H9 (cell line): Measurements from ENCODE around the gene PRKAG2. TPM values are rescaled to one million over a fixed set of nuclear protein-coding genes. Genes with fewer than 3 reads are reported as not detected.

Source experiments
- DNase-seq: peaks from one replicate; pipeline ENCODE4 v3.0.0-alpha.2; 2017
- H2AFZ ChIP-seq: one replicate; pipeline ENCODE4 v1.6.1; 2013; ENCODE audit warnings: mild to moderate bottlenecking, low read length, control low read depth, moderate library complexity
- H2AK5ac ChIP-seq: 2 replicates; pipeline ENCODE4 v1.6.1; 2013; ENCODE audit warnings: low read length, control low read depth, mixed read lengths; ENCODE audit not compliant: insufficient read length
- H2BK120ac ChIP-seq: one replicate; pipeline ENCODE4 v1.6.1; 2013; ENCODE audit warnings: low read depth, mild to moderate bottlenecking, low read length, control low read depth, inconsistent platforms; ENCODE audit not compliant: poor library complexity, severe bottlenecking
- H2BK12ac ChIP-seq: 2 replicates; pipeline ENCODE4 v1.6.1; 2013; ENCODE audit warnings: low read length, control low read depth, mixed read lengths, low read depth; ENCODE audit not compliant: insufficient read length
- H2BK15ac ChIP-seq: 2 replicates; pipeline ENCODE4 v1.6.1; 2013; ENCODE audit warnings: low read depth, low read length, control low read depth
- H2BK20ac ChIP-seq: one replicate; pipeline ENCODE4 v1.6.1; 2013; ENCODE audit warnings: low read depth, mild to moderate bottlenecking, low read length, control low read depth, inconsistent platforms; ENCODE audit not compliant: poor library complexity, severe bottlenecking
- H2BK5ac ChIP-seq: 2 replicates; pipeline ENCODE4 v1.6.1; 2013; ENCODE audit warnings: low read length, control low read depth, mixed read lengths; ENCODE audit not compliant: insufficient read length
- H3K14ac ChIP-seq: 2 replicates; pipeline ENCODE4 v1.6.1; 2013; ENCODE audit warnings: low read length, control low read depth; ENCODE audit not compliant: insufficient read depth
- H3K18ac ChIP-seq: 2 replicates; pipeline ENCODE4 v1.6.1; 2013; ENCODE audit warnings: low read depth, mild to moderate bottlenecking, mixed read lengths, low read length, control low read depth; ENCODE audit not compliant: insufficient read length
- H3K23ac ChIP-seq: 2 replicates; pipeline ENCODE4 v1.6.1; 2013; ENCODE audit warnings: low read length, control low read depth, mixed read lengths, low read depth; ENCODE audit not compliant: insufficient read length
- H3K23me2 ChIP-seq: 2 replicates; pipeline ENCODE4 v1.6.1; 2013; ENCODE audit warnings: low read depth, mild to moderate bottlenecking, mixed read lengths, low read length, control low read depth; ENCODE audit not compliant: insufficient read length, poor library complexity, severe bottlenecking
- H3K27ac ChIP-seq: 2 replicates; pipeline ENCODE4 v1.5.1; 2013; ENCODE audit warnings: low read length, control low read depth, mixed read lengths, low read depth; ENCODE audit not compliant: insufficient read length
- H3K27me3 ChIP-seq: 2 replicates; pipeline ENCODE4 v1.6.1; 2013; ENCODE audit warnings: low read length, control low read depth, inconsistent platforms; ENCODE audit not compliant: insufficient read depth
- H3K4ac ChIP-seq: 2 replicates; pipeline ENCODE4 v1.6.1; 2013; ENCODE audit warnings: low read depth, mild to moderate bottlenecking, control low read depth, inconsistent platforms, low read length, moderate library complexity
- H3K4me1 ChIP-seq: 2 replicates; pipeline ENCODE4 v1.6.1; 2013; ENCODE audit warnings: low read length, control low read depth, inconsistent platforms; ENCODE audit not compliant: insufficient read depth
- H3K4me2 ChIP-seq: 2 replicates; pipeline ENCODE4 v1.6.1; 2013; ENCODE audit warnings: low read length, control low read depth, mixed read lengths; ENCODE audit not compliant: insufficient read length, insufficient read depth
- H3K56ac ChIP-seq: 2 replicates; pipeline ENCODE4 v1.6.1; 2013; ENCODE audit warnings: low read depth, mild to moderate bottlenecking, mixed read lengths, low read length, control low read depth; ENCODE audit not compliant: insufficient read length
- H3K79me1 ChIP-seq: 2 replicates; pipeline ENCODE4 v1.6.1; 2013; ENCODE audit warnings: low read depth, mild to moderate bottlenecking, moderate library complexity, low read length, control low read depth, inconsistent platforms; ENCODE audit not compliant: insufficient read depth, poor library complexity, severe bottlenecking
- H3K79me2 ChIP-seq: 2 replicates; pipeline ENCODE4 v1.6.1; 2013; ENCODE audit warnings: low read length, control low read depth, inconsistent platforms; ENCODE audit not compliant: insufficient read depth
- H3K9ac ChIP-seq: 2 replicates; pipeline ENCODE4 v1.6.1; 2013; ENCODE audit warnings: low read length, control low read depth, mixed read lengths; ENCODE audit not compliant: insufficient read length; ENCODE audit errors: extremely low read depth
- H3K9me3 ChIP-seq: one replicate; pipeline ENCODE4 v1.6.1; 2013; ENCODE audit warnings: low read depth, low read length, inconsistent platforms; ENCODE audit not compliant: control insufficient read depth
- H3T11ph ChIP-seq: one replicate; pipeline ENCODE4 v1.6.1; 2013; ENCODE audit warnings: mild to moderate bottlenecking, low read length, control low read depth, inconsistent platforms
- H4K20me1 ChIP-seq: one replicate; pipeline ENCODE4 v1.6.1; 2013; ENCODE audit not compliant: control insufficient read depth, insufficient read length, insufficient read depth
- H4K5ac ChIP-seq: 2 replicates; pipeline ENCODE4 v1.6.1; 2013; ENCODE audit warnings: low read depth, mild to moderate bottlenecking, mixed read lengths, low read length, control low read depth; ENCODE audit not compliant: insufficient read length
- H4K8ac ChIP-seq: replicated peaks from 2 replicates; pipeline ENCODE4 v1.6.1; 2013; ENCODE audit warnings: low read length, control low read depth, mixed read lengths, low read depth; ENCODE audit not compliant: insufficient read length
- H4K91ac ChIP-seq: 2 replicates; pipeline ENCODE4 v1.6.1; 2013; ENCODE audit warnings: low read depth, mild to moderate bottlenecking, moderate library complexity, mixed read lengths, low read length, control low read depth; ENCODE audit not compliant: insufficient read length
- H3K27ac Mint-ChIP-seq, 3 experiments: 2 replicates in 2 of 3; 3 replicates in 1 of 3; pipeline ENCODE4 v1.8.0; 2020 to 2021; ENCODE audit warnings: mixed read lengths in 3 of 3, mild to moderate bottlenecking in 1 of 3, moderate library complexity in 1 of 3
- H3K27me3 Mint-ChIP-seq: 2 replicates; pipeline ENCODE4 v1.8.0; 2021; ENCODE audit warnings: low read depth, mild to moderate bottlenecking, moderate library complexity, mixed read lengths
- H3K36me3 Mint-ChIP-seq, 3 experiments: 2 replicates in 2 of 3; 3 replicates in 1 of 3; pipeline ENCODE4 v1.8.0; 2020 to 2021; ENCODE audit warnings: low read depth in 3 of 3, mixed read lengths in 3 of 3; ENCODE audit not compliant: insufficient read depth in 1 of 3
- H3K4me1 Mint-ChIP-seq, 2 experiments: 2 replicates each; pipeline ENCODE4 v1.8.0; 2020; ENCODE audit warnings: mixed read lengths in 2 of 2
- H3K4me3 Mint-ChIP-seq, 2 experiments: 2 replicates in 1 of 2; 3 replicates in 1 of 2; pipeline ENCODE4 v1.8.0; 2020 to 2021; ENCODE audit warnings: mild to moderate bottlenecking in 2 of 2, mixed read lengths in 2 of 2, moderate library complexity in 1 of 2
- H3K9me3 Mint-ChIP-seq, 2 experiments: 2 replicates in 1 of 2; 3 replicates in 1 of 2; pipeline ENCODE4 v1.8.0; 2020; ENCODE audit warnings: mild to moderate bottlenecking in 2 of 2, mixed read lengths in 2 of 2, moderate library complexity in 1 of 2
- WGBS: extraction: QIAGEN DNeasy Blood & Tissue Kit; methylation state at CpG from one replicate; pipeline ENCODE4 v1.1.7; 2013; ENCODE audit warnings: missing lambda C conversion rate, low lambda C conversion rate, mixed read lengths; ENCODE audit not compliant: insufficient read length; ENCODE audit errors: extremely low coverage; 5-methylcytosine and 5-hydroxymethylcytosine counted together
- total RNA-seq: library from RNA; stranded (reverse); gene quantifications from 2 replicates; pipeline ENCODE4 v1.2.1, GENCODE V29; 2021
- TF ChIP-seq, protein P1 (sequence below): fragments of 200-600 bp; sonication (generic); conservative IDR thresholded peaks from 3 replicates; pipeline ENCODE4 v1.8.0; 2021; ENCODE audit warnings: antibody characterized with exemption, mild to moderate bottlenecking

The PRKAG2 gene
- total RNA-seq, 1 experiment from 2014 or later = 11.8 TPM

DNA sequence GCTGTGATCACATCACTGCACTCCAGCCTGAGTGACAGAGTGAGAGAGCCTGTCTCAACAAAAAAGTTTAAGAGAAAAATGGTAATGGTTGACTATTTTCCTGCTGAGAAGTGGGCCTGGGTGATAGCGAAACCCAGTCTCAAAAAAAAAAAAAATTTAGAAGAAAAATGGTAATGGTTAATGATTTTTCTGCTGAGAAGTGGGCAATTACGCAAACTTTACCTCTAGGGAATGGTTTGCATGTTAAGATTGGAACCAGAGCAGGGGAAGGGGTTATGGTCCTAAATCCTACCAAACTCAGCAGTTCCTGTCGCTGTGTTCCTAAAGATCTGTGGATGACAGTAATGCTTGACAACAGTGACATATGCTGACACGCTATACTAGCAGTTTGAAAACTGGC is 226.8 kb downstream of the PRKAG2 start:
- Histone ChIP-seq H2BK20ac (no peak overlapping the region), H2BK12ac (no peak overlapping the region), H3K9ac (no peak overlapping the region), H4K91ac (no peak overlapping the region), H2AFZ (no peak overlapping the region), H3K4ac (no peak overlapping the region), H3T11ph (no peak overlapping the region), H2BK5ac (no peak overlapping the region), H3K18ac (no peak overlapping the region), H3K9me3 (no peaks in the 10 kb centered on the region), H4K20me1 (no peaks in the 10 kb centered on the region), H4K5ac (no peak overlapping the region), H3K14ac (no peak overlapping the region), H2BK15ac (no peak overlapping the region), H3K23ac (no peak overlapping the region), H3K4me1 (no peaks in the 10 kb centered on the region), H3K23me2 (no peaks in the 10 kb centered on the region), H4K8ac (no peak overlapping the region), H3K4me2 (no peak overlapping the region), H2BK120ac (no peak overlapping the region), H3K56ac (no peak overlapping the region), H3K79me1 (no peaks in the 10 kb centered on the region), H3K79me2 (no peaks in the 10 kb centered on the region), H3K27ac (no peak overlapping the region), H2AK5ac (no peak overlapping the region), H3K27me3 (no peaks in the 10 kb centered on the region)
- TF ChIP-seq, protein P1, sequence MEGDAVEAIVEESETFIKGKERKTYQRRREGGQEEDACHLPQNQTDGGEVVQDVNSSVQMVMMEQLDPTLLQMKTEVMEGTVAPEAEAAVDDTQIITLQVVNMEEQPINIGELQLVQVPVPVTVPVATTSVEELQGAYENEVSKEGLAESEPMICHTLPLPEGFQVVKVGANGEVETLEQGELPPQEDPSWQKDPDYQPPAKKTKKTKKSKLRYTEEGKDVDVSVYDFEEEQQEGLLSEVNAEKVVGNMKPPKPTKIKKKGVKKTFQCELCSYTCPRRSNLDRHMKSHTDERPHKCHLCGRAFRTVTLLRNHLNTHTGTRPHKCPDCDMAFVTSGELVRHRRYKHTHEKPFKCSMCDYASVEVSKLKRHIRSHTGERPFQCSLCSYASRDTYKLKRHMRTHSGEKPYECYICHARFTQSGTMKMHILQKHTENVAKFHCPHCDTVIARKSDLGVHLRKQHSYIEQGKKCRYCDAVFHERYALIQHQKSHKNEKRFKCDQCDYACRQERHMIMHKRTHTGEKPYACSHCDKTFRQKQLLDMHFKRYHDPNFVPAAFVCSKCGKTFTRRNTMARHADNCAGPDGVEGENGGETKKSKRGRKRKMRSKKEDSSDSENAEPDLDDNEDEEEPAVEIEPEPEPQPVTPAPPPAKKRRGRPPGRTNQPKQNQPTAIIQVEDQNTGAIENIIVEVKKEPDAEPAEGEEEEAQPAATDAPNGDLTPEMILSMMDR = no peak
- H3K27me3 Mint-ChIP-seq = no peaks in the 10 kb centered on the region; the same call in 1 of the 2 replicates
- peaks cover 3 to 5% of the 10 kb centered on the region in 2 experiments; a peak in 3 of 5 replicates for H3K9me3 Mint-ChIP-seq
- no CpG with 5 or more reads among the region's 4 CpGs for WGBS
- DNase-seq = no peak
- H3K27ac Mint-ChIP-seq = no peak overlapping the region
- peaks cover 4 to 5% of the 10 kb centered on the region in 2 experiments for H3K4me1 Mint-ChIP-seq
- no peaks in the 10 kb centered on the region; a peak in 1 of 7 replicates for H3K36me3 Mint-ChIP-seq
- H3K4me3 Mint-ChIP-seq = no peak overlapping the region
